Natural killer cell (primary cell): ENCODE data around the gene VAV3. TPM values are rescaled to one million over a fixed set of nuclear protein-coding genes. Genes with fewer than 3 reads are reported as not detected.

Experiments
- ATAC-seq, 3 donors: fragments of 150-1000 bp in 2 of 3; fragments of 200-7000 bp in 1 of 3; cut with Tn5 transposase; 1 replicate in 1 of 3; 2 replicates in 2 of 3; pipeline ENCODE4 v1.10.0; 2021; ENCODE audit warnings: mild to moderate bottlenecking in 2 of 3, moderate library complexity in 2 of 3
- DNase-seq, 2 donors: peaks; one replicate each; pipeline versions ENCODE4 v3.0.0 to v3.0.0-alpha.2; 2013 to 2021; ENCODE audit warnings: mixed read lengths in 1 of 2
- H3K27ac ChIP-seq: one replicate; pipeline ENCODE4 v1.5.1; 2013; ENCODE audit warnings: mild to moderate bottlenecking, low read length
- H3K27me3 ChIP-seq: one replicate; pipeline ENCODE4 v1.6.1; 2013; ENCODE audit warnings: low read length; ENCODE audit not compliant: control insufficient read depth, insufficient read depth
- H3K36me3 ChIP-seq: one replicate; pipeline ENCODE4 v1.6.1; 2013; ENCODE audit warnings: low read length; ENCODE audit not compliant: control insufficient read depth, insufficient read depth
- H3K4me1 ChIP-seq: one replicate; pipeline ENCODE4 v1.6.1; 2013; ENCODE audit warnings: low read length; ENCODE audit not compliant: control insufficient read depth, insufficient read depth
- H3K4me3 ChIP-seq: one replicate; pipeline ENCODE4 v1.5.1; 2013; ENCODE audit warnings: low read length
- H3K9me3 ChIP-seq: one replicate; pipeline ENCODE4 v1.6.1; 2013; ENCODE audit warnings: low read length; ENCODE audit not compliant: control insufficient read depth, insufficient read depth
- H3K27ac Mint-ChIP-seq, 2 donors: one replicate each; pipeline ENCODE4 v1.8.0; 2022; ENCODE audit warnings: mild to moderate bottlenecking in 2 of 2, mixed read lengths in 2 of 2, moderate library complexity in 1 of 2
- H3K27me3 Mint-ChIP-seq, 2 donors: one replicate each; pipeline ENCODE4 v1.8.0; 2022; ENCODE audit warnings: low read depth in 2 of 2, mixed read lengths in 2 of 2
- H3K36me3 Mint-ChIP-seq: one replicate; pipeline ENCODE4 v1.8.0; 2022; ENCODE audit warnings: mixed read lengths
- H3K4me1 Mint-ChIP-seq, 2 donors: one replicate each; pipeline ENCODE4 v1.8.0; 2022; ENCODE audit warnings: mixed read lengths in 2 of 2
- H3K4me3 Mint-ChIP-seq: one replicate; pipeline ENCODE4 v1.8.0; 2022; ENCODE audit warnings: mild to moderate bottlenecking, moderate library complexity, mixed read lengths
- H3K9me3 Mint-ChIP-seq, 2 donors: one replicate each; pipeline ENCODE4 v1.8.0; 2022; ENCODE audit warnings: mixed read lengths in 2 of 2
- CTCF ChIP-seq: fragments of 200-600 bp; IDR thresholded peaks from one replicate; pipeline ENCODE4 v1.8.0; 2022; ENCODE audit warnings: antibody characterized with exemption
- WGBS: methylation state at CpG from one replicate; pipeline ENCODE4 v1.1.7; 2013; ENCODE audit warnings: missing lambda C conversion rate; ENCODE audit not compliant: insufficient coverage; 5-methylcytosine and 5-hydroxymethylcytosine counted together
- intact Hi-C: fragments of 100-400 bp; cut with micrococcal nuclease; formaldehyde crosslinking; loops from one replicate; pipeline ENCODE4 v1.14.2; 2022
- total RNA-seq, 4 donors: library from RNA; stranded (reverse); fragments of 120-200 nt in 1 of 4; gene quantifications; one replicate each; pipeline versions ENCODE4 v1.2.3 to v1.2.4, GENCODE V29; 2013 to 2022

VAV3 gene
- total RNA-seq, 3 donors from 2014 or later (not counting 1 experiment from before 2014, with no cell fraction given) = 95.8 to 101 (median 96.6) TPM

- H3K27me3 Mint-ChIP-seq = no peaks in the 10 kb centered on the region
These were observed 266.8 kb downstream of the VAV3 start for GRCh38 chr1:107698161-107698560.

GRCh38 chr1:107695341-107695740 is 269.6 kb downstream of the VAV3 start:
- Histone ChIP-seq H3K9me3 (no peaks in the 10 kb centered on the region), H3K4me1 (no peaks in the 10 kb centered on the region), H3K36me3 (peaks cover 16% of the 10 kb centered on the region), H3K27ac (no peak overlapping the region), H3K4me3 (no peak overlapping the region), H3K27me3 (no peaks in the 10 kb centered on the region)
- H3K36me3 Mint-ChIP-seq = peaks cover 6% of the 10 kb centered on the region
- peaks cover 54 to 57% of the 10 kb centered on the region in 2 donors for H3K4me1 Mint-ChIP-seq
- no peak overlapping the region for H3K4me3 Mint-ChIP-seq
- H3K27me3 Mint-ChIP-seq = no peaks in the 10 kb centered on the region
- WGBS = 94% methylated on average over 3 of the region's 3 CpGs
- H3K27ac Mint-ChIP-seq = peak overlapping the region in 1 of 2 donors; percentile 3
- no peak for TF ChIP-seq CTCF
- intact Hi-C loops = no loop called here
- ATAC-seq (no peak), DNase-seq (no peak)
- no peaks in the 10 kb centered on the region for H3K9me3 Mint-ChIP-seq

More at GRCh38 chr1:107698161-107698560, 266.8 kb downstream of the VAV3 start:
- no peak overlapping the region for H3K27ac ChIP-seq
- no peak overlapping the region for H3K4me3 Mint-ChIP-seq
- H3K36me3 ChIP-seq = peaks cover 18% of the 10 kb centered on the region
- no peaks in the 10 kb centered on the region for H3K27me3 ChIP-seq
- TF ChIP-seq CTCF = no peak
- H3K9me3 Mint-ChIP-seq = no peaks in the 10 kb centered on the region
- no peak overlapping the region for H3K4me3 ChIP-seq
- peaks cover 15% of the 10 kb centered on the region for H3K36me3 Mint-ChIP-seq
- no peak for ATAC-seq
- DNase-seq = no peak
- no peaks in the 10 kb centered on the region for H3K4me1 ChIP-seq
- intact Hi-C loops = no loop called here
- peaks cover 52 to 68% of the 10 kb centered on the region in 2 donors for H3K4me1 Mint-ChIP-seq
- 93% methylated on average over 6 of the region's 6 CpGs for WGBS
- H3K9me3 ChIP-seq = no peaks in the 10 kb centered on the region
- H3K27ac Mint-ChIP-seq = peak overlapping the region in 1 of 2 donors; percentile 5

- H3K4me3 ChIP-seq = no peak overlapping the region
- TF ChIP-seq CTCF = no peak
- Mint-ChIP-seq H3K36me3 (peaks cover 6% of the 10 kb centered on the region), H3K9me3 (no peaks in the 10 kb centered on the region), H3K4me3 (no peak overlapping the region), H3K27ac (no peak overlapping the region), H3K27me3 (no peaks in the 10 kb centered on the region), H3K4me1 (peaks cover 50 to 59% of the 10 kb centered on the region in 2 donors)
- intact Hi-C loops = no loop called here
- 94% methylated on average over 8 of the region's 8 CpGs for WGBS
- H3K36me3 ChIP-seq = peaks cover 19% of the 10 kb centered on the region
- no peaks in the 10 kb centered on the region for H3K27me3 ChIP-seq
- no peak overlapping the region for H3K27ac ChIP-seq
- H3K9me3 ChIP-seq = no peaks in the 10 kb centered on the region
- H3K4me1 ChIP-seq = no peaks in the 10 kb centered on the region
- ATAC-seq = no peak
- DNase-seq = no peak
These were observed 272.2 kb downstream of the VAV3 start for GRCh38 chr1:107692580-107693345.

- no peaks in the 10 kb centered on the region for H3K9me3 Mint-ChIP-seq
- no peaks in the 10 kb centered on the region for H3K4me1 ChIP-seq
- no peaks in the 10 kb centered on the region for H3K9me3 ChIP-seq
- H3K27me3 ChIP-seq = no peaks in the 10 kb centered on the region
- H3K4me3 Mint-ChIP-seq = no peak overlapping the region
- H3K36me3 Mint-ChIP-seq = peaks cover 6% of the 10 kb centered on the region
- H3K27me3 Mint-ChIP-seq = no peaks in the 10 kb centered on the region
- peaks cover 18% of the 10 kb centered on the region for H3K36me3 ChIP-seq
- no peak for TF ChIP-seq CTCF
- no peak for ATAC-seq
- DNase-seq = no peak
- H3K27ac ChIP-seq = no peak overlapping the region
- peaks cover 38 to 46% of the 10 kb centered on the region in 2 donors for H3K4me1 Mint-ChIP-seq
- intact Hi-C loops = no loop called here
- no peak overlapping the region for H3K4me3 ChIP-seq
- H3K27ac Mint-ChIP-seq = peak overlapping the region in 1 of 2 donors; percentile 42
These were observed 273.4 kb downstream of the VAV3 start for GRCh38 chr1:107691540-107691939.
